ENCODE measurements around the gene VAMP8. TPM values are rescaled to one million over a fixed set of nuclear protein-coding genes. Genes with fewer than 3 reads are reported as not detected.
"Not testable (repeated sequence)": the region's sequence is repeated elsewhere in the genome, so short reads cannot be mapped to it uniquely, and the experiment has no call there.

VAMP8 gene
- total and polyA plus RNA-seq, 2 donors (not counting 1 experiment from before 2014, with no cell fraction given) = 2.3 to 80.6 TPM

- no peak for TF ChIP-seq CTCF (conservative IDR thresholded peaks at IDR 0.05 in 1 of 2, IDR thresholded peaks at IDR 0.05 in 1 of 2; ENCODE audit: low read depth in 1 of 2, low read length in 2 of 2)
- no peak for TF ChIP-seq EZH2 (IDR thresholded peaks at IDR 0.05; ENCODE audit: low read length, missing control alignments)
- peak overlapping the region; percentile 78 to 94 (median 88) for H3K4me3 ChIP-seq (replicated peaks in 1 of 4; ENCODE audit: control extremely low read depth in 1 of 4, insufficient read depth in 1 of 4, low read depth in 3 of 4, low read length in 4 of 4)
- H3K27ac ChIP-seq (ENCODE audit: insufficient read depth, low read length) = no peak overlapping the region
- H3K9me3 ChIP-seq (ENCODE audit: control insufficient read depth, insufficient read depth, low read depth, low read length) = no peaks in the 10 kb centered on the region
- no peak overlapping the region for H2AFZ ChIP-seq (ENCODE audit: low read length)
- peak overlapping the region; percentile 92 for H3K4me2 ChIP-seq (ENCODE audit: extremely low read depth, insufficient read depth, low read length)
- peaks cover 18% of the 10 kb centered on the region for H3K36me3 ChIP-seq (ENCODE audit: control insufficient read depth, insufficient read depth, low read length)
- H4K20me1 ChIP-seq (ENCODE audit: control insufficient read depth, extremely low read depth, insufficient read depth, low read length) = peaks cover 13% of the 10 kb centered on the region
- H3K79me2 ChIP-seq (ENCODE audit: control insufficient read depth, insufficient read depth, low read length) = peaks cover 56% of the 10 kb centered on the region
- no peaks in the 10 kb centered on the region for H3K27me3 ChIP-seq (ENCODE audit: control insufficient read depth, insufficient read depth, low read length)
- peak overlapping the region; percentile 16 for H3K9ac ChIP-seq (ENCODE audit: insufficient read depth, low read length)
- no peak for DNase-seq (ENCODE audit: low read depth in 2 of 2)
- H3K4me1 ChIP-seq (ENCODE audit: control insufficient read depth, extremely low read depth, insufficient read depth, low read length) = peaks cover 16% of the 10 kb centered on the region
Observed at GRCh38 chr2:85541262-85541661, 36.1 kb upstream of the VAMP8 start.

DNA sequence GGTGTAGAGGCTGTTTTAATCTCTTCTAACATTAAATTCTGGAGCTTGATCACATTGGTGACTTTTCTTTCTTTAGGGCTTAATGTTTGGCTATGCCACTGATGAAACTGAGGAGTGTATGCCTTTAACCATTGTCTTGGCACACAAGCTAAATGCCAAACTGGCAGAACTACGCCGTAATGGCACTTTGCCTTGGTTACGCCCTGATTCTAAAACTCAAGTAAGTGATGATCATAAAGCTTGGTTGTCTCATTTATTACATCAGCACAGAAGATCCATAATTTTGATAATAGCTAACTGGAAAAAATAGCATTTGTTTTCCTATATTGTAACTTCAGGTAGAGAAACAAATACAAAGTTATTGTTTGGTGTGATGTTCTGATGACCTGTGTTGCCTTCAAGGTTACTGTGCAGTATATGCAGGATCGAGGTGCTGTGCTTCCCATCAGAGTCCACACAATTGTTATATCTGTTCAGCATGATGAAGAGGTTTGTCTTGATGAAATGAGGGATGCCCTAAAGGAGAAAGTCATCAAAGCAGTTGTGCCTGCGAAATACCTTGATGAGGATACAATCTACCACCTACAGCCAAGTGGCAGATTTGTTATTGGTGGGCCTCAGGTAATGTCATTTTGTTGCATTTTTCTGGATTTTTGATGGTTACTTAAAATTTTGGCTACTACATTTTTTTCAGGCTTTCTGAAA, 35.5 kb upstream of the VAMP8 start:
- Histone ChIP-seq H3K9me3 (ENCODE audit: control insufficient read depth, insufficient read depth, low read depth, low read length) (no peaks in the 10 kb centered on the region), H3K4me2 (ENCODE audit: extremely low read depth, insufficient read depth, low read length) (peak overlapping the region; percentile 92), H3K4me1 (ENCODE audit: control insufficient read depth, extremely low read depth, insufficient read depth, low read length) (peaks cover 16% of the 10 kb centered on the region), H3K79me2 (ENCODE audit: control insufficient read depth, insufficient read depth, low read length) (peaks cover 56% of the 10 kb centered on the region), H3K36me3 (ENCODE audit: control insufficient read depth, insufficient read depth, low read length) (peaks cover 18% of the 10 kb centered on the region), H3K27ac (ENCODE audit: insufficient read depth, low read length) (no peak overlapping the region), H2AFZ (ENCODE audit: low read length) (no peak overlapping the region), H3K9ac (ENCODE audit: insufficient read depth, low read length) (no peak overlapping the region), H3K27me3 (ENCODE audit: control insufficient read depth, insufficient read depth, low read length) (no peaks in the 10 kb centered on the region), H4K20me1 (ENCODE audit: control insufficient read depth, extremely low read depth, insufficient read depth, low read length) (peaks cover 13% of the 10 kb centered on the region), H3K4me3 (replicated peaks in 1 of 4; ENCODE audit: control extremely low read depth in 1 of 4, insufficient read depth in 1 of 4, low read depth in 3 of 4, low read length in 4 of 4) (peak overlapping the region; percentile 78 to 94 (median 88))
- peak in 1 of 2 donors; percentile 43 for DNase-seq (ENCODE audit: low read depth in 2 of 2)
- TF ChIP-seq EZH2 (IDR thresholded peaks at IDR 0.05; ENCODE audit: low read length, missing control alignments) = no peak
- no peak for TF ChIP-seq CTCF (conservative IDR thresholded peaks at IDR 0.05 in 1 of 2, IDR thresholded peaks at IDR 0.05 in 1 of 2; ENCODE audit: low read depth in 1 of 2, low read length in 2 of 2)

DNA sequence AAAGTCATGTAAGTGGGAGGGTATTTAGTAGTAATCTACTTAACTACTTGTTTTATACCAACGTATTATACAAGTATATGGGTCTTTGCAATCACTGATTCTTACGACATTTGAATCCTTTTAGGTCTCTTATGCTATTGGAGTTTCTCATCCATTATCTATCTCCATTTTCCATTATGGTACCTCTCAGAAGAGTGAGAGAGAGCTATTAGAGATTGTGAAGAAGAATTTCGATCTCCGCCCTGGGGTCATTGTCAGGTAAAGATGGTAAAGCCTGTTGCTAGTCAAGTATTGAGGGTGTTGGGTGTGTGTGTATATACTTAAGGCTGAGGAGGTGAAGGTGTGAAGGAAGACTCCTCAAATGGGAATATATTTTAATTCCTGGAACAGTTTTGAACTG, 34.6 kb upstream of the VAMP8 start:
- H3K36me3 ChIP-seq (ENCODE audit: control insufficient read depth, insufficient read depth, low read length) = peaks cover 18% of the 10 kb centered on the region
- H3K9ac ChIP-seq (ENCODE audit: insufficient read depth, low read length) = no peak overlapping the region
- peaks cover 13% of the 10 kb centered on the region for H3K4me1 ChIP-seq (ENCODE audit: control insufficient read depth, extremely low read depth, insufficient read depth, low read length)
- H3K79me2 ChIP-seq (ENCODE audit: control insufficient read depth, insufficient read depth, low read length) = peaks cover 48% of the 10 kb centered on the region
- H4K20me1 ChIP-seq (ENCODE audit: control insufficient read depth, extremely low read depth, insufficient read depth, low read length) = peaks cover 13% of the 10 kb centered on the region
- peak overlapping the region; percentile 4 to 92 (median 46) for H3K4me3 ChIP-seq (replicated peaks in 1 of 4; ENCODE audit: control extremely low read depth in 1 of 4, insufficient read depth in 1 of 4, low read depth in 3 of 4, low read length in 4 of 4)
- TF ChIP-seq EZH2 (IDR thresholded peaks at IDR 0.05; ENCODE audit: low read length, missing control alignments) = no peak
- TF ChIP-seq CTCF (conservative IDR thresholded peaks at IDR 0.05 in 1 of 2, IDR thresholded peaks at IDR 0.05 in 1 of 2; ENCODE audit: low read depth in 1 of 2, low read length in 2 of 2) = no peak
- H3K4me2 ChIP-seq (ENCODE audit: extremely low read depth, insufficient read depth, low read length) = peak overlapping the region; percentile 92
- no peak overlapping the region for H3K27ac ChIP-seq (ENCODE audit: insufficient read depth, low read length)
- H3K27me3 ChIP-seq (ENCODE audit: control insufficient read depth, insufficient read depth, low read length) = no peaks in the 10 kb centered on the region
- DNase-seq (ENCODE audit: low read depth in 2 of 2) = no peak
- H3K9me3 ChIP-seq (ENCODE audit: control insufficient read depth, insufficient read depth, low read depth, low read length) = no peaks in the 10 kb centered on the region
- H2AFZ ChIP-seq (ENCODE audit: low read length) = no peak overlapping the region

GRCh38 chr2:85544254-85544691, 33.1 kb upstream of the VAMP8 start:
- H3K27me3 ChIP-seq (ENCODE audit: control insufficient read depth, insufficient read depth, low read length); DNase-seq (ENCODE audit: low read depth in 2 of 2); H3K4me3 ChIP-seq (replicated peaks in 1 of 4; ENCODE audit: control extremely low read depth in 1 of 4, insufficient read depth in 1 of 4, low read depth in 3 of 4, low read length in 4 of 4); H3K9me3 ChIP-seq (ENCODE audit: control insufficient read depth, insufficient read depth, low read depth, low read length); H3K9ac ChIP-seq (ENCODE audit: insufficient read depth, low read length); H3K4me2 ChIP-seq (ENCODE audit: extremely low read depth, insufficient read depth, low read length); H2AFZ ChIP-seq (ENCODE audit: low read length); H3K27ac ChIP-seq (ENCODE audit: insufficient read depth, low read length): not testable (repeated sequence)
- Histone ChIP-seq H3K79me2 (ENCODE audit: control insufficient read depth, insufficient read depth, low read length) (peaks cover 40% of the 10 kb centered on the region), H3K36me3 (ENCODE audit: control insufficient read depth, insufficient read depth, low read length) (peaks cover 18% of the 10 kb centered on the region), H3K4me1 (ENCODE audit: control insufficient read depth, extremely low read depth, insufficient read depth, low read length) (peaks cover 14% of the 10 kb centered on the region), H4K20me1 (ENCODE audit: control insufficient read depth, extremely low read depth, insufficient read depth, low read length) (peaks cover 13% of the 10 kb centered on the region)
